WERI-Rb-1 (cell line): Measurements from ENCODE around the gene RIMBP3C.
"Not testable (repeated sequence)": the region's sequence is repeated elsewhere in the genome, so short reads cannot be mapped to it uniquely, and the experiment has no call there.

Experiments
- DNase-seq: peaks from one replicate; pipeline ENCODE4 v3.0.0-alpha.2; 2020
- H3K27ac ChIP-seq: fragments of 250-450 bp; sonication (Bioruptor Pico); 2 replicates; pipeline ENCODE4 v1.5.1; 2020; ENCODE audit warnings: mild to moderate bottlenecking, moderate library complexity
- H3K27me3 ChIP-seq: fragments of 250-450 bp; sonication (Bioruptor Pico); 2 replicates; pipeline ENCODE4 v1.5.1; 2021; ENCODE audit warnings: mild to moderate bottlenecking, low read depth, moderate library complexity; ENCODE audit not compliant: insufficient read depth, severe bottlenecking
- H3K36me3 ChIP-seq: fragments of 250-450 bp; sonication (Bioruptor Pico); 2 replicates; pipeline ENCODE4 v1.5.1; 2020; ENCODE audit warnings: mild to moderate bottlenecking, moderate library complexity
- H3K4me3 ChIP-seq: 2 replicates; pipeline ENCODE4 v1.5.1; 2011; ENCODE audit warnings: low read depth, mild to moderate bottlenecking, control low read depth, low read length
- H3K9me3 ChIP-seq: fragments of 250-450 bp; sonication (Bioruptor Pico); 2 replicates; pipeline ENCODE4 v1.5.1; 2021; ENCODE audit warnings: mild to moderate bottlenecking, moderate library complexity; ENCODE audit not compliant: severe bottlenecking
- CTCF ChIP-seq: IDR thresholded peaks from 2 replicates; pipeline ENCODE4 v1.5.1; 2011; ENCODE audit warnings: low read depth, mild to moderate bottlenecking, control low read depth, inconsistent platforms, low read length

The RIMBP3C gene

GRCh38 chr22:21573293-21573734 lies 22.1 kb upstream of the RIMBP3C start:
- no peak for DNase-seq
- Histone ChIP-seq H3K4me3 (no peak overlapping the region), H3K36me3 (peaks cover 40% of the 10 kb centered on the region), H3K27me3 (no peaks in the 10 kb centered on the region), H3K9me3 (no peaks in the 10 kb centered on the region), H3K27ac (no peak overlapping the region)
- no peak for TF ChIP-seq CTCF

- no peak overlapping the region for H3K4me3 ChIP-seq
- no peak overlapping the region for H3K27ac ChIP-seq
- peaks cover 33% of the 10 kb centered on the region for H3K36me3 ChIP-seq
- no peaks in the 10 kb centered on the region for H3K27me3 ChIP-seq
- H3K9me3 ChIP-seq = no peaks in the 10 kb centered on the region
- DNase-seq = no peak
- no peak for TF ChIP-seq CTCF
These were observed 20.4 kb upstream of the RIMBP3C start for GRCh38 chr22:21571679-21572078.

GRCh38 chr22:21570398-21570797 lies 19.1 kb upstream of the RIMBP3C start:
- TF ChIP-seq CTCF = no peak
- no peaks in the 10 kb centered on the region for H3K27me3 ChIP-seq
- H3K36me3 ChIP-seq = peaks cover 33% of the 10 kb centered on the region
- no peak for DNase-seq
- no peak overlapping the region for H3K27ac ChIP-seq
- H3K4me3 ChIP-seq = no peak overlapping the region
- no peaks in the 10 kb centered on the region for H3K9me3 ChIP-seq

GRCh38 chr22:21569459-21570170 lies 18.4 kb upstream of the RIMBP3C start:
- no peak for DNase-seq
- peaks cover 33% of the 10 kb centered on the region for H3K36me3 ChIP-seq
- TF ChIP-seq CTCF = no peak
- no peak overlapping the region for H3K27ac ChIP-seq
- H3K27me3 ChIP-seq = no peaks in the 10 kb centered on the region
- H3K9me3 ChIP-seq = no peaks in the 10 kb centered on the region
- no peak overlapping the region; the same call in 1 of the 2 replicates for H3K4me3 ChIP-seq

- Histone ChIP-seq H3K4me3 (peak overlapping the region; percentile 85), H3K27ac (peak overlapping the region; percentile 95), H3K36me3 (peaks cover 33% of the 10 kb centered on the region)
- not testable (repeated sequence) for H3K9me3 ChIP-seq, H3K27me3 ChIP-seq
- peak; percentile 17 for DNase-seq
These were observed 17.8 kb upstream of the RIMBP3C start for GRCh38 chr22:21569076-21569427.

GRCh38 chr22:21568347-21569075 lies 17.2 kb upstream of the RIMBP3C start:
- H3K27ac ChIP-seq = peak overlapping the region; percentile 95
- no peaks in the 10 kb centered on the region for H3K27me3 ChIP-seq
- no peak for TF ChIP-seq CTCF
- H3K9me3 ChIP-seq = no peaks in the 10 kb centered on the region
- DNase-seq = peak; percentile 20
- peaks cover 30% of the 10 kb centered on the region for H3K36me3 ChIP-seq
- peak overlapping the region; percentile 85 for H3K4me3 ChIP-seq
